Astrocyte of the hippocampus (primary cell): ENCODE data around the gene TP53RK.

Source experiments
- DNase-seq: peaks from one replicate; pipeline ENCODE4 v3.0.0; 2011; ENCODE audit warnings: low read depth, low spot score

TP53RK gene

DNA sequence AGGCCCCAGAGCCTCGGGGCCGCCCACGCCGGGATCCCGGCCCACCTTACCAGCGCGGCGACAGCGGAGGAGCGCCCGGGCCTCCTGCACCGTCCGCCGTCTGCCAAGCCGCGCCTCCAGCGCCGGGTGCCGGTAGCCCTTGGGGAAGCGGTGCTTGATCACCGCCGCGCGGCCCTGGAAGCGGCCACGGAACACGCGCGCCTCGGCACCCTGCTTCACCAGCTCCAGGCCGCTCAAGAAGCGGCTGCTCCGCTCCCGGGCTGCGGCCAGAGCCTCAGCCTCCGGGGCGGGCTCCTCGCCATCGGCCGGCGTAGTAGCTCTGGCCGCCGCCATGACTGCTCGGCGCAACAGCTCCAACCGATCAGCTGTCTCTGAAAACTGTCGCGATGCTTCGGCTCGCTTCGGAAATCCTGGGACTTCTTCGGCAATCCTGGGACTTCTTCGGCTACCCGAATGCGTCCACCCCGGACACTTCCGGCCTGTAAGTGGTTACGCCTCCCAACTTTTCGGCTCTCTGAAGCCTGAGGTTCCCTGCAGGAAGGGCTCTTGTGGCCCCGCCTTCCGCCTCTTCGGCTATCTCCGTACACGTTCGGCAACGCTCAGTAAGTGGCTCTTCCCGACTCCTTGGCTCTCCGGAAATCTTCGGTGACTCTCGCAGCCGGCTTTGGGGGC is at the start of gene TP53RK:
TP53RK (minus strand) TSS at position 363 of the 672 bp plus-strand sequence; CDS start at position 333, 30 bp downstream.
- peak; percentile 100 for DNase-seq

GRCh38 chr20:46735436-46735835 is 46.2 kb upstream of the TP53RK start:
- no peak for DNase-seq

DNA sequence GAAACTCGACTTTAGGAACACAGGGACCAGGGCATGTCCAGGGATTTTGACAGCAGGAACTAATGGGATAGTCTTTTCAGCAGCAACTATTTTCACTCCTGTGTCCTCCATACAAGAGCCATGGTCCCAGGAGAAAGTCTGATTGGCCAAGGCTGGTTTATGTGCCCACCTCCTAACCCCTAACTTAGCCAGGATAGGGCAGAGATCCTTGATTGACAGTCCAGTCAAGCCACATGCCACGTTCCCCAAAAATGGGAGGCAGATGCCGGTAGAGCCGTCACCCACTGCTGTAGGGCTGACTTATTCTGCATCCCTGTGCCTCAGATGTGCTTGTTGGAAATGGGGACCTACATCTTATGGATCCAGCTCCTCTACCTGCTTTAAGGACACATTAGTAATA is 42.5 kb upstream of the TP53RK start:
- DNase-seq, result no peak

DNA sequence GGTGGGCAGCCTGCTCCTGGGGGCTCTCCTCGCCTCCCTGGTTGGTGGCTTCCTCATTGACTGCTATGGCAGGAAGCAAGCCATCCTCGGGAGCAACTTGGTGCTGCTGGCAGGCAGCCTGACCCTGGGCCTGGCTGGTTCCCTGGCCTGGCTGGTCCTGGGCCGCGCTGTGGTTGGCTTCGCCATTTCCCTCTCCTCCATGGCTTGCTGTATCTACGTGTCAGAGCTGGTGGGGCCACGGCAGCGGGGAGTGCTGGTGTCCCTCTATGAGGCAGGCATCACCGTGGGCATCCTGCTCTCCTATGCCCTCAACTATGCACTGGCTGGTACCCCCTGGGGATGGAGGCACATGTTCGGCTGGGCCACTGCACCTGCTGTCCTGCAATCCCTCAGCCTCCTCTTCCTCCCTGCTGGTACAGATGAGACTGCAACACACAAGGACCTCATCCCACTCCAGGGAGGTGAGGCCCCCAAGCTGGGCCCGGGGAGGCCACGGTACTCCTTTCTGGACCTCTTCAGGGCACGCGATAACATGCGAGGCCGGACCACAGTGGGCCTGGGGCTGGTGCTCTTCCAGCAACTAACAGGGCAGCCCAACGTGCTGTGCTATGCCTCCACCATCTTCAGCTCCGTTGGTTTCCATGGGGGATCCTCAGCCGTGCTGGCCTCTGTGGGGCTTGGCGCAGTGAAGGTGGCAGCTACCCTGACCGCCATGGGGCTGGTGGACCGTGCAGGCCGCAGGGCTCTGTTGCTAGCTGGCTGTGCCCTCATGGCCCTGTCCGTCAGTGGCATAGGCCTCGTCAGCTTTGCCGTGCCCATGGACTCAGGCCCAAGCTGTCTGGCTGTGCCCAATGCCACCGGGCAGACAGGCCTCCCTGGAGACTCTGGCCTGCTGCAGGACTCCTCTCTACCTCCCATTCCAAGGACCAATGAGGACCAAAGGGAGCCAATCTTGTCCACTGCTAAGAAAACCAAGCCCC is 36.2 kb upstream of the TP53RK start:
- DNase-seq, result no peak

GRCh38 chr20:46724343-46724959 is 35.2 kb upstream of the TP53RK start:
- DNase-seq, result no peak

- DNase-seq, result no peak
These were observed 33.8 kb upstream of the TP53RK start for GRCh38 chr20:46723039-46723438.

GRCh38 chr20:46722450-46722849 is 33.2 kb upstream of the TP53RK start:
- DNase-seq, result no peak

DNA sequence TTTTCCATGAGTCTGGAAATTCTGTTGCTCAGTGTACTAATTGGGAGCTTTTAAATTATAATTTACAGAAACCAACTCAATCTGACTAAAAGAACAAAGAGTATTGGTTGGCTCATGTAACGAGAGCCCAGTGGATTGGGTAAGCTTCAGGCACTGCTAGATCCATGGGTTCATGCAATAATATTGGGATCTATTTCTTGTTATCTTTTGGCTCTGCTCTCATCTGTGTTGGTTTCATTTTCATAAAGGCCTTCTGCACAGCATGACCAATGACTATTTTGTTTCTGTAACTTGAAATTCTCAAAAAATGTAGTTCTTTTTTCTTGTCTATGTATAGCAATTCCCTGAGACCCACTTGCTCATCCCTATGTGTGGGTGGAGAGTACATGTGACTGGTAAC is 32.2 kb upstream of the TP53RK start:
- no peak for DNase-seq

- DNase-seq, result no peak
These were observed 31.7 kb upstream of the TP53RK start for GRCh38 chr20:46720776-46721425.

GRCh38 chr20:46720019-46720418 is 30.8 kb upstream of the TP53RK start:
- DNase-seq, result peak; percentile 57

DNA sequence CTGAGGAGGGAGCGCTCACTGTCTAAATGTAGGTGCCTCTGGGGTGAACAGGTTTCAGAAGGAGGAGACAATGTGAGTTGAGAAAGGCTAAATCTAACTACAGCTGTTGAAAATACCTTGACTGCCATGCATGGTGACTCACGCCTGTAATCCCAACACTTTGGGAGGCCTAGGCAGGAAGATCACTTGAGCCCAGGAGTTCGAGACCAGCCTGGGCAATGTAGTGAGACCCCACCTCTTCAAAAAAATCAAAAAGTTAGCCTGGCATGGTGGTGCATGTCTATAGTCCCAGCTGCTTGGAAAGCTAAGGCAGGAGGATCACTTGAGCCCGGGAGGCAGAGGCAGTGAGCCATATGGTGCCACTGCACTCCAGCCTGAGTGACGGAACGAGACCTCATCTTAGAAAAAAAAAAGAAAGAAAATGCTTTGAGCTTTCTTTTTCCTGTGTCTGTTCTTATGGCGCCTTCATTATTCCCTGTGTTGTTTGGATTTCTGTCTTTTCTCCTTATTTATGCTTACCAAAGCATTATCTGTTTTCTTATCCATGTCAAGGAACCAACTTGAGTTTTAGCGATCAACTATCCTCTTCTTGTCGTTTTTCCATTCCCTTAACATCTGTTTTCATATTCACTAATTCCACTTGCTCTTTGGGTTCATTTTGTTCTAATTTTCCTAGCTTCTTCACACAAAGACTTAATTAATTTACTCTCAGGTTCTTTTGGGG is 28.7 kb upstream of the TP53RK start:
- no peak for DNase-seq

- peak; percentile 39 for DNase-seq
These were observed 26.1 kb upstream of the TP53RK start for GRCh38 chr20:46715292-46715756.

- DNase-seq, result no peak
These were observed 25.0 kb upstream of the TP53RK start for GRCh38 chr20:46713957-46714834.

DNA sequence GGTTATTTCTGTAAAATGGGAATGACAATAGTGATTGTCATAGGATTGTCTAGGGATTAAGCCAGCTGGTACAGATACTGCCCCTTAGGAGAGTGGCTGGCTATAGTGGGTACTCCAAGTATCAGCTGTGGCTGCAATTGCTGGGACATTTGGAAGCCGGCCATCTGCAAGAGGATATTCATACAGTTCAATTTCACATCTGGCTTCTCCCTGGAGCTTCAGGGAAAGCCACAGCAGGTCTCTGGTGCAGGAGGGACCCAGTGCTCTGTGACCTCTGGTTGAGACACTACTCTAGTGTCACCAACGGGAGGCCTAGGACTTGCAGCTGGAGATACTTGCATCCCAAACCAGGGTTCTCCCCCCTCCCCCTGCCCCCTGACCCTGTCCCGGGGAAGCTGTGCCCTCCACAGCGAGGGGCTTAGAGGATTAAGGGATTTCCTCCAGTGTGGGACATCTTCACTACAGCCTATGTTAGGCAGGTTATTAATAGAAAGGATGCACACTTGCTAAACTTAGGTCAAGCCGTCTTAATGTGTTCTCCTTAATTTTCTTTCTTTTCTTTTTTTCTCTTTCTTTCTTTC is 22.9 kb upstream of the TP53RK start:
- no peak for DNase-seq

DNA sequence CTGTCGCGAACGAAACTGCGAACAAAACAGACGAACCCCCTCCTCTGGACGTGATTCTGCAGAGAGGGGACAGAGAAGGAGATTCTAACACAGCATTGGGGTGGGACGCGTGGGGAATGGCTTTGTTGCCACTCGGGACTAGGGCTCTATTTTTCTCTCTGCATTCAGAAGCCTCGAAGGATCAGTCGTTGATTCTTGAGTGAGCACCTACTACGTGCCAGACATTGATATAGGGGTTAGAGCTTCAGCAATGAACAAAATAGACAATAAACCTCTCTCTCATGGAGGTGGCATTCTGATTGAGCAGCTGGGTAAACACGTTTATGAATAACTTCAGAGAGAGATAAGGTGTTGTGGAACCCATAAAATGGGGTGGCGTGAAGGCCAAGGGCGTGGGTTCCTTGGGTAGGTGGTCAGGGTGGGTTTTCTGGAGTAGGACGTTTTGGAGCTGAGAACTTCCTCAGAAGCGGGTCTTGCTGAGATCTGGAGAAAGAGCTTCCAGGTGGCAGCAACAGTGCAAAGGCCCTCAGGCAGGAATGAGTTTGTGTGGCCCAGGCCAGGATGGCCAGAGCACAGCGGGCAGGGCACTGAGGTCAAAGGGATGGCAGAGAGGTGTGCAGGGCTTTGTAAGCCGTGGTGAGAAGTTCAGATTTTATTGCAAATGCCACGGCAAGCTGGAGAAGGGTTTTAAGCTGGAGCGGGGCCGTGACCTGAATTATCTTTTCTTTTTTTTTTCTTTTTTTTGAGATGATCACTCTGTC is 21.1 kb upstream of the TP53RK start:
- DNase-seq, result no peak

DNA sequence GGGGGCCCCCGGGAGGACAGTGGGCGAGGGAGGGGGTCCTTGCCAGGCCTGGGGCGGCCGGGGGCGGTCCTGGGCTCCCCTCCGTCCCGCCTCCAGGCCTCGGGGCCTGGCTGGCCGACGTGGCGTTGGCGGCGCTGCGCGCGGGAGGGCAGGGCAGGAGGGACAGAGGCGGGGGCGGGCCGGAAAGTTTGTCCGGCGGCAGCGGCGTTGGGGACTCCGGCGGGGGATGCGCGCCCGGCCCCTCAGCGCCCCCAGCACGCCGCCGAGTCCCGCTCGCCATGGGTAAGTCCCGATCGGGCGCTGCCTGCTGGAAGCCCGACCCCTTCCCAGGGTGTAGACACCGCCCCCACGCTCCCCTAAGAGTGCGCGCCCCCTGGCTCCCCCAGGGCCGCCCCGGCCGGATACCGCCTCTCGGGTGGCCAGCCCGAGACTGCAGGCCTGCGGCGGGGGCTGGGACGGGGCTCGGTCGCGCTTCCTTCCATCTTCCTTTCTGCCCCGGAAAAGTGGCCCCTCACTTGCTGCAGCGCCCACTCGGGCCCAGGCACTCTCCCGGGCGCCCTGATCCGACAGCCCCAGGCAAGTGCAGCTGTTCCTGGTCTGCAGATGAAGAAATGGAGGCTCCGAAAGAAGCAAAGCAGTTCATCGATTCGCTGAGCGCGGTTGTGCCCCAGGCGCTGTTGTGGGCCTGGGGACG is 20.4 kb upstream of the TP53RK start, which contains the start of gene SLC2A10:
SLC2A10 (plus strand) TSS at position 191 of the 694 bp plus-strand sequence; CDS start at position 279, 88 bp downstream.
- peak; percentile 84 for DNase-seq

DNA sequence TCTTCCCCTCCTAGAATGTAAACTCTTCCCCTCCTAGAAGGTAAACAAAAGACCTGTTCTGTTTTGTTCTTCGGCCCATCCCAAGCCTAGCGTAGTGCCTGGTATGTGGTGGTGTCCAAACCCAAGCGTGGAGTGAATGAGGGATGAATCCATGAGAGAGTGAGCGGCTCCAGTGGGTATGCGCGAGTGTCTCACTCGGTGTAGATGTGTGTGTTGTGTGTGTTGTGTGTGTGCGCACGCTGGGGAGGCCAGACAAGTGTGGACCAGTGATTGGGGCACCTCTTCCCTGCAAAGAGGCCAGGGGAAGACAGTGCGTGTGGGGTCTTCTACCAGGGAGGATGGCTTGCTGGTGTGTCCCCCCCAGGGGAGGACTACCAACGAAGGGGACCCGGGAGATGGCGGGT is 19.8 kb upstream of the TP53RK start:
- DNase-seq, result no peak
